ENCODE data around the gene CLTB. TPM values are rescaled to one million over a fixed set of nuclear protein-coding genes. Genes with fewer than 3 reads are reported as not detected.

CLTB gene
- total RNA-seq, 4 donors from 2014 or later, result 347 to 732 (median 444) TPM

- no peak for DNase-seq
- TF ChIP-seq CTCF (IDR thresholded peaks at IDR 0.05), result no peak
- no peak for TF ChIP-seq POLR2A (IDR thresholded peaks at IDR 0.05)
- no peak overlapping the region for H3K4me3 ChIP-seq
- intact Hi-C loops (cut with DNase I), result no loop called here
- peaks cover 9 to 46% (median 15%) of the 10 kb centered on the region in 3 donors for H3K4me1 ChIP-seq
- H3K27ac ChIP-seq, result no peak overlapping the region
- H3K36me3 ChIP-seq, result peaks cover 17 to 68% (median 21%) of the 10 kb centered on the region in 3 donors
- H3K9me3 ChIP-seq, result no peaks in the 10 kb centered on the region
- WGBS, 2 donors, result 81 to 84% methylated on average over 3 to 4 of the region's 4 CpGs
- no peaks in the 10 kb centered on the region for H3K27me3 ChIP-seq
These were observed 24.3 kb downstream of the CLTB start for GRCh38 chr5:176391999-176392398.

- no peak overlapping the region for H3K4me3 ChIP-seq
- TF ChIP-seq CTCF (IDR thresholded peaks at IDR 0.05) (no peak), POLR2A (IDR thresholded peaks at IDR 0.05) (no peak)
- peaks cover 10 to 51% (median 20%) of the 10 kb centered on the region in 3 donors for H3K4me1 ChIP-seq
- intact Hi-C loops (cut with DNase I), result no loop called here
- H3K27ac ChIP-seq, result no peak overlapping the region
- no peaks in the 10 kb centered on the region for H3K27me3 ChIP-seq
- WGBS, 2 donors, result 81 to 86% methylated on average over 3 to 4 of the region's 4 CpGs
- no peaks in the 10 kb centered on the region for H3K9me3 ChIP-seq
- DNase-seq, result no peak
- peaks cover 12 to 67% (median 21%) of the 10 kb centered on the region in 3 donors for H3K36me3 ChIP-seq
These were observed 24.9 kb downstream of the CLTB start for GRCh38 chr5:176391479-176391878.

- TF ChIP-seq POLR2A (IDR thresholded peaks at IDR 0.05), result peak in 2 of 4 donors; percentile 78 to 87
- no peak for TF ChIP-seq CTCF (IDR thresholded peaks at IDR 0.05)
- Histone ChIP-seq H3K4me3 (peak overlapping the region; percentile 58 to 96 (median 72)), H3K9me3 (no peaks in the 10 kb centered on the region), H3K27me3 (no peaks in the 10 kb centered on the region), H3K4me1 (peaks cover 10 to 54% (median 20%) of the 10 kb centered on the region in 3 donors), H3K27ac (peak overlapping the region; percentile 91 to 97 (median 95)), H3K36me3 (peaks cover 7 to 67% (median 28%) of the 10 kb centered on the region in 3 donors)
- DNase-seq, result no peak
- intact Hi-C loops (cut with DNase I), result no loop called here
- 16 to 28% methylated on average over 29 to 34 of the region's 41 CpGs for WGBS, 2 donors
These were observed 26.9 kb downstream of the CLTB start for GRCh38 chr5:176389135-176390123.

- Histone ChIP-seq H3K27me3 (no peaks in the 10 kb centered on the region), H3K9me3 (no peaks in the 10 kb centered on the region), H3K4me1 (peaks cover 10 to 54% (median 20%) of the 10 kb centered on the region in 3 donors), H3K4me3 (peak within 1 kb of the TSS; percentile 58 to 96 (median 72)), H3K27ac (peak within 1 kb of the TSS; percentile 91 to 97 (median 95)), H3K36me3 (peaks cover 15 to 67% (median 30%) of the 10 kb centered on the region in 3 donors)
- TF ChIP-seq POLR2A (IDR thresholded peaks at IDR 0.05), result peak in 1 of 4 donors; percentile 12
- TF ChIP-seq CTCF (IDR thresholded peaks at IDR 0.05), result peak in 4 of 6 experiments; percentile 22 to 32 (median 26)
- DNase-seq, result peak; percentile 98
- 1% methylated on average over 14 to 35 of the region's 47 CpGs for WGBS, 2 donors
- intact Hi-C loops (cut with DNase I), result no loop called here
These were observed 27.8 kb downstream of the CLTB start, which contains the start of the genes HIGD2A and NOP16 for GRCh38 chr5:176388444-176389134. Gene HIGD2A (plus strand): TSS chr5:176388751. CDS start chr5:176388820, 69 bp downstream. Gene NOP16 (minus strand): TSS chr5:176388598. CDS start chr5:176388539, 59 bp downstream.

Data from esophagus squamous epithelium (tissue), 5 donors.